ENCODE results near the gene CPLX1. TPM values are rescaled to one million over a fixed set of nuclear protein-coding genes. Genes with fewer than 3 reads are reported as not detected.

Gene CPLX1
- polyA plus RNA-seq, 3 donors, result not detected

DNA sequence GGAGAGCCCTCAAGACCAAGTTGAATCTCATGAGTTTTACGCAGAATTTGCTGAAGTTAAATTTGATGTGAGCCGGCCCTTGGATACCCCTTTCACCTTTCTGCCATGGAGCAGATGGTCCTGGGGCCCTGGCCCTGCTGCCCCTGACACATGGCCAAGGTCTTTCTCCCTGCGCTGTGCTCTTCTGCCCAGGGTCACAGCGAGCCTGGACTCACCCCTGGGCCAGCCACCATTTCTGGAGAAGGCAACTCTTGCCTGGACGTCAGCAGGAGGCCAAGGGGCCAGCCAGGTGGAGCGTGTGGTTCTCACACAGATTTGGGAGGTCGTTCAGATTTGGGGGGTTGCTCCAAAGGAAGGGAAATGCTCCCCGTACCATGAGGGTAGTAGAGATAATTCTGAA is 90.3 kb downstream of the CPLX1 start:
- Mint-ChIP-seq H3K9me3 (peaks cover 0 to 8% (median 7%) of the 10 kb centered on the region in 7 donors), H3K4me1 (no peaks in the 10 kb centered on the region), H3K27me3 (ENCODE audit: low read depth in 3 of 3) (no peaks in the 10 kb centered on the region), H3K4me3 (no peak overlapping the region), H3K36me3 (peaks cover 62 to 80% of the 10 kb centered on the region in 2 donors), H3K27ac (no peak overlapping the region)
- intact Hi-C loops (cut with micrococcal nuclease), result no loop called here
- Histone ChIP-seq H3K9me3 (replicated peaks in 1 of 2; ENCODE audit: control insufficient read depth in 1 of 2, insufficient read depth in 1 of 2, low read length in 2 of 2) (peaks cover 0 to 7% of the 10 kb centered on the region in 2 donors), H3K27me3 (ENCODE audit: control insufficient read depth in 2 of 2, insufficient read depth in 2 of 2, low read length in 2 of 2) (no peaks in the 10 kb centered on the region), H2AFZ (ENCODE audit: insufficient read depth, low read depth, low read length, poor library complexity, severe bottlenecking) (no peak overlapping the region), H3K79me2 (ENCODE audit: insufficient read depth, low read length) (no peaks in the 10 kb centered on the region), H3K9ac (ENCODE audit: insufficient read depth, low read length, poor library complexity, severe bottlenecking) (no peak overlapping the region), H3K36me3 (replicated peaks in 1 of 2; ENCODE audit: control insufficient read depth in 1 of 2, insufficient read depth in 2 of 2, low read length in 2 of 2) (peaks cover 72 to 86% of the 10 kb centered on the region in 2 donors), H4K20me1 (ENCODE audit: insufficient read depth, low read length) (no peaks in the 10 kb centered on the region), H3K4me3 (replicated peaks in 1 of 3; ENCODE audit: low read depth in 2 of 3, low read length in 3 of 3) (no peak overlapping the region), H3K27ac (ENCODE audit: low read depth in 1 of 2, low read length in 2 of 2) (no peak overlapping the region), H3K4me1 (ENCODE audit: control insufficient read depth in 1 of 2, insufficient read depth in 2 of 2, low read length in 2 of 2) (no peaks in the 10 kb centered on the region), H3K4me2 (replicated peaks; ENCODE audit: extremely low read depth, low read length, poor library complexity, severe bottlenecking) (no peak overlapping the region)
- no peak for DNase-seq
- TF ChIP-seq, protein P1, sequence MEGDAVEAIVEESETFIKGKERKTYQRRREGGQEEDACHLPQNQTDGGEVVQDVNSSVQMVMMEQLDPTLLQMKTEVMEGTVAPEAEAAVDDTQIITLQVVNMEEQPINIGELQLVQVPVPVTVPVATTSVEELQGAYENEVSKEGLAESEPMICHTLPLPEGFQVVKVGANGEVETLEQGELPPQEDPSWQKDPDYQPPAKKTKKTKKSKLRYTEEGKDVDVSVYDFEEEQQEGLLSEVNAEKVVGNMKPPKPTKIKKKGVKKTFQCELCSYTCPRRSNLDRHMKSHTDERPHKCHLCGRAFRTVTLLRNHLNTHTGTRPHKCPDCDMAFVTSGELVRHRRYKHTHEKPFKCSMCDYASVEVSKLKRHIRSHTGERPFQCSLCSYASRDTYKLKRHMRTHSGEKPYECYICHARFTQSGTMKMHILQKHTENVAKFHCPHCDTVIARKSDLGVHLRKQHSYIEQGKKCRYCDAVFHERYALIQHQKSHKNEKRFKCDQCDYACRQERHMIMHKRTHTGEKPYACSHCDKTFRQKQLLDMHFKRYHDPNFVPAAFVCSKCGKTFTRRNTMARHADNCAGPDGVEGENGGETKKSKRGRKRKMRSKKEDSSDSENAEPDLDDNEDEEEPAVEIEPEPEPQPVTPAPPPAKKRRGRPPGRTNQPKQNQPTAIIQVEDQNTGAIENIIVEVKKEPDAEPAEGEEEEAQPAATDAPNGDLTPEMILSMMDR (IDR thresholded peaks at IDR 0.05), result no peak
- WGBS (ENCODE audit: insufficient coverage), result 100% methylated on average over 7 of the region's 8 CpGs

Other genes with a start within 250 kb of the CPLX1 start
- gene TMEM271, start 249.8 kb downstream of the CPLX1 start, polyA plus RNA-seq, result not detected
- 1 to 10 TPM; 3.7 to 6.3 (median 4.6) TPM for gene PDE6B, start 200.6 kb downstream of the CPLX1 start, polyA plus RNA-seq
- 100 to 1,000 TPM; 163 to 397 (median 367) TPM for gene ATP5ME, start 151.9 kb downstream of the CPLX1 start, polyA plus RNA-seq
- 10 to 100 TPM in 1 of 3 donors, 1 to 10 TPM in 2; 4.2 to 12.6 (median 7.2) TPM for gene MYL5, start 151.6 kb downstream of the CPLX1 start, polyA plus RNA-seq
- 10 to 100 TPM in 2 of 3 donors, 1 to 10 TPM in 1; 9.5 to 29.8 (median 11.1) TPM for gene SLC49A3, start 137.0 kb downstream of the CPLX1 start, polyA plus RNA-seq
- gene PCGF3, start 120.3 kb downstream of the CPLX1 start, polyA plus RNA-seq, result 100 to 1,000 TPM in 1 of 3 donors, 1 to 10 TPM in 2; 7.0 to 163 (median 8.3) TPM
- 10 to 100 TPM; 40.3 to 88.7 (median 54.9) TPM for gene GAK, start 106.2 kb upstream of the CPLX1 start, polyA plus RNA-seq
- 100 to 1,000 TPM in 1 of 3 donors, 10 to 100 TPM in 2; 18.9 to 216 (median 20.7) TPM for gene TMEM175, start 106.3 kb upstream of the CPLX1 start, polyA plus RNA-seq
- 10 to 100 TPM in 1 of 3 donors, 1 to 10 TPM in 1, under 1 TPM in 1; 0.58 to 23.1 (median 2.4) TPM for gene DGKQ, start 147.4 kb upstream of the CPLX1 start, polyA plus RNA-seq
- 10 to 100 TPM in 1 of 3 donors, 1 to 10 TPM in 2; 6.4 to 64.4 (median 8.5) TPM for gene IDUA, start 160.9 kb upstream of the CPLX1 start, polyA plus RNA-seq
- under 1 TPM; 0.16 to 0.37 (median 0.18) TPM for gene SLC26A1, start 167.3 kb upstream of the CPLX1 start, polyA plus RNA-seq
- 10 to 100 TPM in 1 of 3 donors, under 1 TPM in 2; 0.17 to 77.7 (median 0.28) TPM for gene FGFRL1, start 185.5 kb upstream of the CPLX1 start, polyA plus RNA-seq